Stomach (tissue), 9 donors: ENCODE results near the gene RUFY4. TPM values are rescaled to one million over a fixed set of nuclear protein-coding genes. Genes with fewer than 3 reads are reported as not detected.

Source experiments
- DNase-seq, 2 donors: peaks; one replicate each; pipeline versions ENCODE4 v3.0.0 to v3.0.0-alpha.2; 2013 to 2019
- H3K27ac ChIP-seq, 5 donors: fragments of 200-600 bp in 4 of 5; sonication (generic) in 4 of 5; one replicate each; pipeline ENCODE4 v1.5.1; 2013 to 2019; ENCODE audit warnings: mild to moderate bottlenecking in 1 of 5, moderate library complexity in 1 of 5
- H3K27me3 ChIP-seq, 3 donors: fragments of 200-600 bp; sonication (generic); one replicate each; pipeline ENCODE4 v1.5.1; 2017 to 2019; ENCODE audit warnings: mixed run types in 1 of 3
- H3K36me3 ChIP-seq, 4 donors: fragments of 200-600 bp; sonication (generic); 1 replicate in 3 of 4; 2 replicates in 1 of 4; pipeline ENCODE4 v1.5.1; 2016 to 2019
- H3K4me1 ChIP-seq, 4 donors: fragments of 200-600 bp; sonication (generic); one replicate each; pipeline ENCODE4 v1.5.1; 2016 to 2019
- H3K4me3 ChIP-seq, 4 donors: fragments of 200-600 bp; sonication (generic) in 3 of 4; one replicate each; pipeline ENCODE4 v1.5.1; 2016 to 2019; ENCODE audit warnings: mild to moderate bottlenecking in 1 of 4
- H3K9me3 ChIP-seq, 4 donors: fragments of 200-600 bp; sonication (generic); one replicate each; pipeline ENCODE4 v1.5.1; 2016 to 2019
- EP300 ChIP-seq: sonication (generic); formaldehyde crosslinking; IDR thresholded peaks from one replicate; pipeline ENCODE4 v1.6.1; 2017; ENCODE audit warnings: antibody characterized with exemption
- POLR2A ChIP-seq, 4 donors: fragments of 450-650 bp; IDR thresholded peaks; one replicate each; pipeline ENCODE4 v1.6.1; 2016; ENCODE audit warnings: antibody characterized with exemption in 4 of 4, control low read depth in 2 of 4, mild to moderate bottlenecking in 1 of 4, moderate library complexity in 1 of 4
- POLR2AphosphoS5 ChIP-seq, 3 donors: sonication (generic); formaldehyde crosslinking; IDR thresholded peaks; one replicate each; pipeline ENCODE4 v1.6.1; 2016; ENCODE audit warnings: antibody characterized with exemption in 3 of 3
- WGBS, 5 donors: extraction: QIAGEN DNeasy Blood & Tissue Kit in 3 of 5; methylation state at CpG; one replicate each; pipeline versions ENCODE4 v1.1.5 to v1.1.7; 2013 to 2018; 5-methylcytosine and 5-hydroxymethylcytosine counted together
- intact Hi-C: fragments of 100-400 bp; cut with DNase I; formaldehyde crosslinking; loops from one replicate; pipeline ENCODE4 v1.15.1; 2023; ENCODE audit warnings: low total_unique reads
- polyA plus RNA-seq, 3 donors: library from polyadenylated mRNA; stranded (reverse); fragments of 200-250 nt; gene quantifications; one replicate each; pipeline ENCODE4 v1.2.3, GENCODE V29; 2013
- total RNA-seq, 5 donors: library from RNA; depleted of rRNA; stranded (reverse); fragments of >200 nt; gene quantifications; one replicate each; pipeline versions ENCODE4 v1.1.0 to v1.2.3, GENCODE V29; 2014 to 2016
- TF ChIP-seq, protein P1 (sequence below), 7 experiments: fragments of 450-650 bp in 4 of 7; fragments of 200-600 bp in 3 of 7; sonication (generic) in 3 of 7; IDR thresholded peaks; one replicate each; pipeline ENCODE4 v1.5.1; 2016 to 2019; ENCODE audit warnings: antibody characterized with exemption in 7 of 7, control low read depth in 2 of 7, mild to moderate bottlenecking in 1 of 7
- donor health status: healthy with polysubstance abuse.
- donor health status: Bipolar disorder and iron deficiency.
- donor health status: healthy.

The RUFY4 gene
- total and polyA plus RNA-seq, 8 donors, result 0.12 to 0.43 TPM; not detected in 6

DNA sequence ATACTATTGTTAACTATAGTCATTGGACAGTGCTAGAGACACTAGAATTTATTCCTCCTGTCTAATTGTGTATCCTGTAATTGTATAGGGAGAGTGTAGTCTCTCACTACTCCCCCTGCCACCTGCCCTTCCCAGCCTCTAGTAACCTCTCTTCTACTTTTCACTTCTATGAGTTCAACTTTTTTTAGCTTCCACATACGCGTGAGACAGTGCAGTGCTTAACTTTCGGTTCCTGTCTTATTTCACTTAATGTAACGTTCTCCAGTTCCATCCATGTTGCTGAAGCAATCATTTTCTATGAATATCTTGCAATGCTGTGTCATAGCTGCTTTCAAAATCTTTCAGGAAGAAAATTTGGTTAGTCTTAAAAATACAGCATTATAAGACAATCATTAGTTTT lies 22.8 kb upstream of the RUFY4 start:
- no peaks in the 10 kb centered on the region for H3K36me3 ChIP-seq
- no peaks in the 10 kb centered on the region for H3K4me1 ChIP-seq
- intact Hi-C loops, result no loop called here
- 71 to 86% (median 81%) methylated on average over 4 of the region's 4 CpGs for WGBS, 5 donors
- peak in 1 of 2 donors; percentile 34 for DNase-seq
- TF ChIP-seq POLR2A (IDR thresholded peaks at IDR 0.05) (no peak), EP300 (no peak), POLR2AphosphoS5 (IDR thresholded peaks at IDR 0.05) (no peak)
- TF ChIP-seq, protein P1, sequence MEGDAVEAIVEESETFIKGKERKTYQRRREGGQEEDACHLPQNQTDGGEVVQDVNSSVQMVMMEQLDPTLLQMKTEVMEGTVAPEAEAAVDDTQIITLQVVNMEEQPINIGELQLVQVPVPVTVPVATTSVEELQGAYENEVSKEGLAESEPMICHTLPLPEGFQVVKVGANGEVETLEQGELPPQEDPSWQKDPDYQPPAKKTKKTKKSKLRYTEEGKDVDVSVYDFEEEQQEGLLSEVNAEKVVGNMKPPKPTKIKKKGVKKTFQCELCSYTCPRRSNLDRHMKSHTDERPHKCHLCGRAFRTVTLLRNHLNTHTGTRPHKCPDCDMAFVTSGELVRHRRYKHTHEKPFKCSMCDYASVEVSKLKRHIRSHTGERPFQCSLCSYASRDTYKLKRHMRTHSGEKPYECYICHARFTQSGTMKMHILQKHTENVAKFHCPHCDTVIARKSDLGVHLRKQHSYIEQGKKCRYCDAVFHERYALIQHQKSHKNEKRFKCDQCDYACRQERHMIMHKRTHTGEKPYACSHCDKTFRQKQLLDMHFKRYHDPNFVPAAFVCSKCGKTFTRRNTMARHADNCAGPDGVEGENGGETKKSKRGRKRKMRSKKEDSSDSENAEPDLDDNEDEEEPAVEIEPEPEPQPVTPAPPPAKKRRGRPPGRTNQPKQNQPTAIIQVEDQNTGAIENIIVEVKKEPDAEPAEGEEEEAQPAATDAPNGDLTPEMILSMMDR (IDR thresholded peaks at IDR 0.05), result no peak
- H3K27ac ChIP-seq, result peak overlapping the region in 1 of 5 donors; percentile 21
- H3K9me3 ChIP-seq, result peaks cover 0 to 18% (median 12%) of the 10 kb centered on the region in 4 donors
- H3K27me3 ChIP-seq, result no peaks in the 10 kb centered on the region
- H3K4me3 ChIP-seq, result no peak overlapping the region

DNA sequence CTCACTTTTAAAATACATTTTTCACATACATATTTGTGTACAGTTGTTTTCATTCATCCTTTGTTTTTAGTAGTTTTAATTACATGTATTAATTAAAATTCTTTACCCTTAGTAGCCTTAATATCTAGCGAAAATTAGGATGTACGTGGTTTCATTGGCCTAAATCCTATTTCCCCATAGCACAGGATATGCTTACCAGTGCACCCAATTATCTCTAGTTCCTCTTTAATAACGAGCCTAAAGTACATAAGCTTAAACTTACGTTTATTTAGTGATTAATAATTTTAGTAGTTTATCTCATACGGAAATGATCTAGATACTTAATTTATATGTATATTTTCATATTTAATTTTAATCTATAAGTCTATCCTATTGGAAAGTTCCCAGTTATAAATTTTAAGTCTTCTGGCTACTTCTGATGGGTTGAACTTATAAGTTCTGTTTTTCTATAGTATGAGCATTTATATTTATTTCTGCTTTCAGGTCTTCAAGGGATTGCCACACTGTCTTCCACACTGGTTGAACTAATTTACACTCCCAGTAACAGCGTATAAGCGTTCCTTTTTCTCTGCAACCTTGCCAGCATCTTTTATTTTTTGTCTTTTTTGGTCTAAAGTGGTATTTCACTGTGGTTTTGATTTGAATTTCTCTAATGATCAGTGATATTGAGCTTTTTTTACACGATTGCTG lies 21.4 kb upstream of the RUFY4 start:
- TF ChIP-seq, protein P1 (IDR thresholded peaks at IDR 0.05), result no peak
- TF ChIP-seq POLR2A (IDR thresholded peaks at IDR 0.05) (no peak), EP300 (no peak), POLR2AphosphoS5 (IDR thresholded peaks at IDR 0.05) (no peak)
- H3K36me3 ChIP-seq, result no peaks in the 10 kb centered on the region
- peak overlapping the region in 1 of 5 donors; percentile 21 for H3K27ac ChIP-seq
- intact Hi-C loops, result no loop called here
- peaks cover 0 to 18% (median 12%) of the 10 kb centered on the region in 4 donors for H3K9me3 ChIP-seq
- no peaks in the 10 kb centered on the region for H3K4me1 ChIP-seq
- 49 to 66% (median 59%) methylated on average over 8 of the region's 8 CpGs for WGBS, 5 donors
- no peak overlapping the region for H3K4me3 ChIP-seq
- no peak for DNase-seq
- H3K27me3 ChIP-seq, result no peaks in the 10 kb centered on the region

DNA sequence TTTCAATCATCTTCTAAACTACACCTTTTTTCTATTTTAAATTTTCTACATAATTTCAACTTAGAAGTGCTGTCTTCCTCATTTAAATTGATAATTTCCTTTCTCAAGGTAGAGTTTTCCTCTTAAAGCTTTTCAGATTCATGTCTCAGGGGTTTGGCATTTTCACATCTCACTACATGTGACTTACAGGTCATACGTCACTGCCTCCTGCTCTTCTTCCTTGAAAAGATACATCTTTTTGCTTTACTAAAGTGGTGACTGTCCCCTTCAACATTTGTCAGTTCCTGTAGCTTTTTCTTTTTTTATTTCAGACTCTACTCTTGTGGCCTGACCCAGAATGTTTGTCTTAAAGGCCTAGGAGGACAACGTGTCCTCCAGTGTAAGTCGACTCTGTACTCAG lies 17.1 kb upstream of the RUFY4 start:
- Histone ChIP-seq H3K27ac (no peak overlapping the region), H3K9me3 (peaks cover 0 to 18% (median 12%) of the 10 kb centered on the region in 4 donors), H3K4me3 (no peak overlapping the region), H3K27me3 (no peaks in the 10 kb centered on the region), H3K4me1 (no peaks in the 10 kb centered on the region), H3K36me3 (no peaks in the 10 kb centered on the region)
- DNase-seq, result no peak
- TF ChIP-seq, protein P1 (IDR thresholded peaks at IDR 0.05), result no peak
- TF ChIP-seq EP300, result no peak
- TF ChIP-seq POLR2A (IDR thresholded peaks at IDR 0.05), result no peak
- no peak for TF ChIP-seq POLR2AphosphoS5 (IDR thresholded peaks at IDR 0.05)
- 76 to 88% (median 78%) methylated on average over 3 of the region's 3 CpGs for WGBS, 5 donors
- intact Hi-C loops, result no loop called here

DNA sequence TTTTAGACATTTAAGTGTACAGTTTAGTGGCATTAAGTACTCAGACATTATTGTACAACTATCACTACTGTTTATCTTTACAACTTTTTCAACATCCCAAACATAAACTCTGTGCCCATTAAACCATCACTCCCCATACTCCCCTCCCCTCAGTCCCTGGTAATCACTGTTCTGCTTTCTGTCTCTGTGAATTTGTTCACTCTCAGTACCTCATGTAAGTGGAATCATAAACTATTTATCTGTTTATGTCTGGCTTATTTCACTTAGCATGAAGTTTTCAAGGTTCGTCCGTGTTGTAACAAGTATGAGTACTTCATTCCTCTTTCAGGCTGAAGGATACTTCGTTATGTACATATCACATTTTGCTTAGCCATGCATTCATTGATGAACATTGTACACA lies 9.8 kb upstream of the RUFY4 start:
- no peak overlapping the region for H3K4me3 ChIP-seq
- H3K4me1 ChIP-seq, result peaks cover 0 to 7% (median 0%) of the 10 kb centered on the region in 4 donors
- no peak overlapping the region for H3K27ac ChIP-seq
- H3K27me3 ChIP-seq, result peaks cover 0 to 12% (median 0%) of the 10 kb centered on the region in 3 donors
- intact Hi-C loops, result no loop called here
- no peak for DNase-seq
- no peak for TF ChIP-seq EP300
- TF ChIP-seq, protein P1 (IDR thresholded peaks at IDR 0.05), result no peak
- TF ChIP-seq POLR2A (IDR thresholded peaks at IDR 0.05), result no peak
- no peak for TF ChIP-seq POLR2AphosphoS5 (IDR thresholded peaks at IDR 0.05)
- H3K9me3 ChIP-seq, result no peaks in the 10 kb centered on the region
- 69 to 83% (median 76%) methylated on average over 3 of the region's 3 CpGs for WGBS, 5 donors
- no peaks in the 10 kb centered on the region for H3K36me3 ChIP-seq
